Measurements from ENCODE around the gene ITGB5.
"Not testable (repeated sequence)": the region's sequence is repeated elsewhere in the genome, so short reads cannot be mapped to it uniquely, and the experiment has no call there.

The ITGB5 gene

GRCh38 chr3:124752051-124752450 lies 135.1 kb downstream of the ITGB5 start:
- no peak for DNase-seq (ENCODE audit: low read depth, low spot score)

- DNase-seq (ENCODE audit: low read depth, low spot score), result no peak
Measured at GRCh38 chr3:124751501-124751900, 135.7 kb downstream of the ITGB5 start.

GRCh38 chr3:124749877-124750276 lies 137.3 kb downstream of the ITGB5 start:
- not testable (repeated sequence) for DNase-seq (ENCODE audit: low read depth, low spot score)

GRCh38 chr3:124748560-124749198 lies 138.5 kb downstream of the ITGB5 start:
- DNase-seq (ENCODE audit: low read depth, low spot score), result no peak

GRCh38 chr3:124747111-124747981 lies 139.8 kb downstream of the ITGB5 start:
- DNase-seq (ENCODE audit: low read depth, low spot score), result no peak

- no peak for DNase-seq (ENCODE audit: low read depth, low spot score)
Measured at GRCh38 chr3:124745756-124746155, 141.4 kb downstream of the ITGB5 start.

GRCh38 chr3:124741027-124741426 lies 146.1 kb downstream of the ITGB5 start:
- no peak for DNase-seq (ENCODE audit: low read depth, low spot score)

GRCh38 chr3:124731760-124732159 lies 155.4 kb downstream of the ITGB5 start:
- no peak for DNase-seq (ENCODE audit: low read depth, low spot score)

- no peak for DNase-seq (ENCODE audit: low read depth, low spot score)
Measured at GRCh38 chr3:124730941-124731297, 156.2 kb downstream of the ITGB5 start.

GRCh38 chr3:124730129-124730940 lies 156.8 kb downstream of the ITGB5 start, which contains the start of gene UMPS:
TSS of gene UMPS (plus strand) at chr3:124730452. CDS start at chr3:124730472, 20 bp downstream.
- DNase-seq (ENCODE audit: low read depth, low spot score), result peak; percentile 23

- DNase-seq (ENCODE audit: low read depth, low spot score), result no peak
Measured at GRCh38 chr3:124722589-124722988, 164.6 kb downstream of the ITGB5 start.

- DNase-seq (ENCODE audit: low read depth, low spot score), result no peak
Measured at GRCh38 chr3:124714223-124714853, 172.8 kb downstream of the ITGB5 start.

Measured in smooth muscle cell of the brain vasculature (primary cell).